Stimulated activated naive CD8-positive, alpha-beta T cell treated with anti-CD3 and anti-CD28 coated beads, Interleukin-15, Interleukin-2, amounts not matched to agents 100 ng/mL and 50 ng/mL, for 24 hours (primary cell): Measurements from ENCODE around the gene MTSS2.

ENCODE experiments used
- H3K27ac Mint-ChIP-seq: one replicate; pipeline ENCODE4 v1.8.0; 2021; ENCODE audit warnings: mild to moderate bottlenecking, mixed read lengths
- H3K27me3 Mint-ChIP-seq: one replicate; pipeline ENCODE4 v1.8.0; 2021; ENCODE audit warnings: mixed read lengths
- H3K36me3 Mint-ChIP-seq: one replicate; pipeline ENCODE4 v1.8.0; 2021; ENCODE audit warnings: low read depth, mixed read lengths
- H3K4me1 Mint-ChIP-seq: one replicate; pipeline ENCODE4 v1.8.0; 2021; ENCODE audit warnings: low read depth, mixed read lengths
- H3K4me3 Mint-ChIP-seq: one replicate; pipeline ENCODE4 v1.8.0; 2021; ENCODE audit warnings: mild to moderate bottlenecking, mixed read lengths
- H3K9me3 Mint-ChIP-seq: one replicate; pipeline ENCODE4 v1.8.0; 2021; ENCODE audit warnings: mixed read lengths

The MTSS2 gene

DNA sequence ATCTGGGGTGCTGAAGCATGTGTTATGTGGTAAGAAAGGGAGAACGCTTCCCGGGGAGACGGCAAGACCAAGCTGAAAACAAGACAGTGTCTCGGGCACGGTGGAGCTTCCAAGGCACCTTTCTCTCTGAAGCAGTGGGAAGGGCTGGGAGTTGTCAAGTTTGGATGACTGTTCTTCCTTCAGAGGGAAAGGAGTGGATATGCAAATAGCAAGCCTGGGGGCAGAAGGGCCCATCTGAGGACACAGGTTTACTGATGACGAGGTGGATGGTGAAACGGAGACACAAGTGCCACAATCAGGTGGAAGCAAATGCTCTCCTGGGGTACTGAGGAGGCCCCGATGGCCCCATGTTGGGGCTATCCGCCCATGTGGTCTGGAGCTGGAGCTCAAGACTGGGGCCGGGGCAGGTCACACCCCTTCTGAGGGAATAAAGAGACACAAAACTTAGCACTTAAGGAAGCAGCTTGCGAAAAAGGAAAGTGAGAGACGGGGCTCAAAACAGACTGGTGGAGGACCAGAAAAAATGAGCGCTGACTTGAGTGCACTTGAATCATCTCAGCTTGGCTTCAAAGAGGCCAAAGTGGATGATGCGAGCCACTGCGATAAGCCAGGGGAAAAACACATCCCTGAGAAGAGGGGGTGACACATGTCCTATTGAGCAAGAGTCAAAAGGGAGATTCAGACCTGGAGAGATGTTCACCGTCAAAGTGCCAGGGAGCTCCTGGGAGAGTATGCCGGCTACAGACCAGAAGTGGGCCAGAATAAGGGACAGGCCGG lies 34.8 kb upstream of the MTSS2 start:
- H3K27ac Mint-ChIP-seq = no peak overlapping the region
- no peak overlapping the region for H3K4me3 Mint-ChIP-seq
- no peaks in the 10 kb centered on the region for H3K9me3 Mint-ChIP-seq
- no peaks in the 10 kb centered on the region for H3K27me3 Mint-ChIP-seq
- H3K36me3 Mint-ChIP-seq = peaks cover 20% of the 10 kb centered on the region
- peaks cover 6% of the 10 kb centered on the region for H3K4me1 Mint-ChIP-seq

DNA sequence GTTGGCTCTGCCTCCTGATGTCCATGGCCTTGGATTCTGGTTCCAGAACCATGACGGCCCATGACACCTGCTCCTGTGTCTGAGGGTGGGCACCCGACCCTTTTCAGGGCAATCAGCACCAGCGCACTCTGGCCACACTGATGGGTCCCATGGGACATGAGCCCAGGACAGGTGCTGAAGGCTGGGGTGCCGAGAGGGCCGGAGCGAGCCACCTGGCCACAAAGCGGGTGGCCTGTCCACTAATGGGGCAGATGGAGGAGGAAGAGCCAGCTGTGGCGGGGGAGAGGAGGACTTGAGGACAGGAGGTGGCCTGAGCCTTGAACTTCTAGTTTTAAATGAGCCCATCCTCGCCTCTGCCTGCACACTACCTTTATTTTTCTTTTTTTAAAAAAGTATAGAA lies 31.2 kb upstream of the MTSS2 start:
- no peaks in the 10 kb centered on the region for H3K9me3 Mint-ChIP-seq
- no peaks in the 10 kb centered on the region for H3K27me3 Mint-ChIP-seq

GRCh38 chr16:70715860-70716357 lies 30.1 kb upstream of the MTSS2 start:
- Mint-ChIP-seq H3K9me3 (no peaks in the 10 kb centered on the region), H3K4me1 (peaks cover 4% of the 10 kb centered on the region), H3K36me3 (peaks cover 24% of the 10 kb centered on the region), H3K27me3 (no peaks in the 10 kb centered on the region), H3K4me3 (no peak overlapping the region), H3K27ac (no peak overlapping the region)

More for the DNA sequence above, 31.2 kb upstream of the MTSS2 start:
- Mint-ChIP-seq H3K36me3 (peaks cover 19% of the 10 kb centered on the region), H3K4me3 (no peak overlapping the region), H3K27ac (no peak overlapping the region), H3K4me1 (peaks cover 6% of the 10 kb centered on the region)

DNA sequence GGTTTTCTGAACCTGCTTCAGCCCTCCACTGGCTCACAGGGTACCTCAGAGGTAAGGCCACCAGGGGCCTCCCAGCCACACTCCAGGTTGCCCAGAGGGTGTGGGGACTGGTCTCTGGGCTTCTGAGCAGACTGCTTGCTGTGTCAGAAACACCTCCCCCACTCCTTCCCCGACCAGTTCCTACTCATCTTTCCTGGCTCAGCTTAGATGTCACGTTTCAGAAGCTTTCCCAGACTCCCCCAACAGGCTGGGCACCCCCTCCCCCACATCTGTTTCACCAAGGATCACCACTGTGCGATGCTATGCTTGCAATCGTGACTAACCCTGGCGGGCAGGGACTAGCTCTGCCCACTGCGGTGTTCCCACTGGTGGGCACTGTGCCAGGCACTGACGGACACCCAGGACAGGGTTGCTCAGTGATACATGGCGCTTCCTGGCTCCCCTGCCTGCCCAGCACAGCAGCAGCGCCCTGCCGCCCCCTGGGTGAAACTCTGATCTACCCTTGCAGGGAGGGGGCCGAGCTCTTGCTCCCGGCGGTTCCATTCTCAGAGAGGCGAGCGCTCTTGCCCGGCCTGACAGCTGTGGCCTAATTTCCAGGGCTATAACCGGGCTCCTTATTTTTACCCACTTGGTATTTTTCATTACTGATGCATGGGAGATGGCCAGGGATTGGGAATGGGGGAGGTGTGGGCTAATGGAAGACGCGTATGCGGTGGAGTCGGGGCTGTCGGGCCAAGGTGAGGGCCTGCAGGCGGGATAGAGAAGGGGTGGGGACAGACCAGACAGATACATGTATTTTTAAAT lies 29.4 kb upstream of the MTSS2 start:
- peaks cover 18% of the 10 kb centered on the region for H3K36me3 Mint-ChIP-seq
- no peak overlapping the region for H3K27ac Mint-ChIP-seq
- no peaks in the 10 kb centered on the region for H3K27me3 Mint-ChIP-seq
- no peak overlapping the region for H3K4me3 Mint-ChIP-seq
- H3K9me3 Mint-ChIP-seq = no peaks in the 10 kb centered on the region
- H3K4me1 Mint-ChIP-seq = peaks cover 3% of the 10 kb centered on the region

- H3K27ac Mint-ChIP-seq = no peak overlapping the region
Measured at GRCh38 chr16:70714581-70715054, 28.8 kb upstream of the MTSS2 start.

GRCh38 chr16:70713824-70714223 lies 28.0 kb upstream of the MTSS2 start:
- Mint-ChIP-seq H3K4me1 (peaks cover 5% of the 10 kb centered on the region), H3K9me3 (no peaks in the 10 kb centered on the region), H3K27ac (no peak overlapping the region), H3K27me3 (no peaks in the 10 kb centered on the region), H3K36me3 (peaks cover 5% of the 10 kb centered on the region), H3K4me3 (no peak overlapping the region)

More at GRCh38 chr16:70714581-70715054, 28.8 kb upstream of the MTSS2 start:
- Mint-ChIP-seq H3K9me3 (no peaks in the 10 kb centered on the region), H3K4me3 (no peak overlapping the region), H3K27me3 (no peaks in the 10 kb centered on the region), H3K36me3 (peaks cover 11% of the 10 kb centered on the region), H3K4me1 (peaks cover 5% of the 10 kb centered on the region)

GRCh38 chr16:70713342-70713741 lies 27.5 kb upstream of the MTSS2 start:
- no peak overlapping the region for H3K4me3 Mint-ChIP-seq
- no peaks in the 10 kb centered on the region for H3K27me3 Mint-ChIP-seq
- peaks cover 5% of the 10 kb centered on the region for H3K4me1 Mint-ChIP-seq
- H3K27ac Mint-ChIP-seq = no peak overlapping the region
- no peaks in the 10 kb centered on the region for H3K9me3 Mint-ChIP-seq
- H3K36me3 Mint-ChIP-seq = peaks cover 5% of the 10 kb centered on the region

DNA sequence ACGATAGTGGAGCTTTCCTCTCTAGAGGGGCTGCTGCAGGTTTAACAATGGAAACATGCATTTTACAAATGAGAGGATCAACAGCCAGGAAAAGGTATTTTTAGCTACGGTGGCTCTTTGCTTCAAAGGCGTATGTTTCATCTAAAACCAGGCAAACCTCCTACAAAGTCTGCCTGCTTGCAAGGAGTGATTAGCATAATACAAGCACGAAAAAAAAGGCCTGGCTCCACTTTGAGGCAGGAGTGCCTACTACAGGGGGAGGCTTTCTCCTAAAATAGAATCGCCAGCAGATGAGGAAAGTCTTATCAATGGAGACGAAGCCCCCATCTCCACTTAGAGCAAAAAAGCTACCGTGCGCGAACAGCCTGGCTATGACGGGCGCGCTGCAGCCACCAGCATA lies 27.1 kb upstream of the MTSS2 start:
- Mint-ChIP-seq H3K36me3 (peaks cover 5% of the 10 kb centered on the region), H3K4me1 (peaks cover 5% of the 10 kb centered on the region), H3K27ac (no peak overlapping the region)

GRCh38 chr16:70712359-70712758 lies 26.5 kb upstream of the MTSS2 start:
- peaks cover 5% of the 10 kb centered on the region for H3K36me3 Mint-ChIP-seq
- H3K27me3 Mint-ChIP-seq = no peaks in the 10 kb centered on the region
- H3K27ac Mint-ChIP-seq = no peak overlapping the region
- no peaks in the 10 kb centered on the region for H3K9me3 Mint-ChIP-seq
- no peak overlapping the region for H3K4me3 Mint-ChIP-seq
- H3K4me1 Mint-ChIP-seq = peaks cover 5% of the 10 kb centered on the region

More for the DNA sequence above, 27.1 kb upstream of the MTSS2 start:
- no peaks in the 10 kb centered on the region for H3K27me3 Mint-ChIP-seq
- no peak overlapping the region for H3K4me3 Mint-ChIP-seq
- H3K9me3 Mint-ChIP-seq = no peaks in the 10 kb centered on the region

GRCh38 chr16:70711211-70712031 lies 25.6 kb upstream of the MTSS2 start:
- Mint-ChIP-seq H3K27me3 (no peaks in the 10 kb centered on the region), H3K36me3 (peaks cover 5% of the 10 kb centered on the region), H3K27ac (no peak overlapping the region), H3K9me3 (no peaks in the 10 kb centered on the region), H3K4me1 (peaks cover 5% of the 10 kb centered on the region), H3K4me3 (no peak overlapping the region)

DNA sequence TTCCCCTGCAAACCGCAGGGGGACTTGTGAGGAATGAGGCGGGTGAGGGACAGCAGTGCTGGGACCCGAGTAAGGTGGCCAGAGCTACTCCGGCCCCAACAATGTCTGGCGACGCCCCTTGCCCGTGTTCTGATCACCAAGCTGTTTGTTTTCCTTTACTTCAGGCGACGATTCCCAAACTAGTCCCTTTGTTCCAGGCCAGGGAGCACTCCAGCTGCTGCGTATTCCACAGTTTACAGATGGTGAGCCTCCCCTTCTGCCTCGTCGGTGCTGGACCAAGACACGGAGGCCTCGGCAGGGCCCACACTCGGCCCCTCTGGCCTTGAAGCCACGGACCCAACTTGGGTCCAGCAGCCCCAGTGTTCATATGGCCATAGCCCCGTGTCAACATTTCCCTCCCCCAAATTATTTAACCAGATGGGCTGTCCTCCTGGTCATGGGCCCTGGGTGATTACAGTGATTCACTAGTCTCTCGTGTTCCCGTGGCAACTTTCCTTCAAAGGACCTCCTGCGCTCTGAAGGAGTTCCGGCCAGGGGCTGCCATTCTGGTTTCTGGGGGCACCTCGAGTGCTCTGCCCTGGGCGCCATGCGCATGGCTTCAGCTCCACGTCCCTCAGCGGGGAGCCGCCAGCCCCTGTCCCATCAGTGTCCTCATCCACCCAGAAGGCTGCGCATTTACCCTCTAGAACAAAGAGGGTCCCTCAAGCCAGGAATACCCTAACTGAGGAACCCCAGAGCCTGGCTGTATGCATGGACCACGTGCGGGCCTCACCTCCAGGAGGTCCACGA lies 24.8 kb upstream of the MTSS2 start:
- Mint-ChIP-seq H3K9me3 (no peaks in the 10 kb centered on the region), H3K27ac (no peak overlapping the region), H3K4me3 (no peak overlapping the region), H3K27me3 (no peaks in the 10 kb centered on the region), H3K4me1 (peaks cover 5% of the 10 kb centered on the region), H3K36me3 (peaks cover 5% of the 10 kb centered on the region)

DNA sequence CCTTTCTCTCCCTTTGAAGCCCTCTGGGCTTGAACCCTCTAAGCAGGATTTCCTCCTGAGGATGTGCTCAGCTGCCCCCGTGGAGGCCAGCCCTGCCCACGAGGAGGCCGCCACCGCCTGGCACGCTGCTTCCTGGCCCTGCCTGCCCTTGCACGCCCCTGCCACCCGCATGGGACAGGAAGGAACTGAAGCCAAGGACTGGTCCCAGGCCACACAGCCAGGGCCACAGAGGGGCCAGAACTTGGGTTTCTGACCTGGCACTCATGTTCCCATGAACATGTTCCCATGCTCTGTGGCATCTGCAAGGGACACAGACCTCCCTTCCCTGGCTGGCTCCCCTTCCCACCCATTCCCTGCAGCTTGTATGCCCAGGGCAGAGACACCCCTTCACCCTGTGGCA lies 24.1 kb upstream of the MTSS2 start:
- no peaks in the 10 kb centered on the region for H3K9me3 Mint-ChIP-seq
- H3K4me3 Mint-ChIP-seq = no peak overlapping the region
- H3K27me3 Mint-ChIP-seq = no peaks in the 10 kb centered on the region
- peaks cover 5% of the 10 kb centered on the region for H3K4me1 Mint-ChIP-seq
- H3K27ac Mint-ChIP-seq = no peak overlapping the region
- peaks cover 5% of the 10 kb centered on the region for H3K36me3 Mint-ChIP-seq

- Mint-ChIP-seq H3K27me3 (no peaks in the 10 kb centered on the region), H3K4me1 (peaks cover 5% of the 10 kb centered on the region), H3K9me3 (no peaks in the 10 kb centered on the region), H3K4me3 (no peak overlapping the region), H3K27ac (no peak overlapping the region), H3K36me3 (peaks cover 5% of the 10 kb centered on the region)
Measured at GRCh38 chr16:70709457-70709856, 23.6 kb upstream of the MTSS2 start.
